C4-2B (cell line): ENCODE results near the gene ANKRD49.
A peak's percentile ranks its signal among the peaks of the same experiment; 100 is the strongest.

Experiments
- H3K27ac ChIP-seq: fragments of 450-650 bp; 2 replicates; pipeline ENCODE4 v1.5.1; 2017
- ZFX ChIP-seq: fragments of 450-650 bp; IDR thresholded peaks from 2 replicates; pipeline ENCODE4 v1.6.1; 2017
- TF ChIP-seq, protein P1 (sequence below): fragments of 450-650 bp; conservative IDR thresholded peaks from 2 replicates; pipeline ENCODE4 v1.5.1; 2017; ENCODE audit warnings: mild to moderate bottlenecking

The ANKRD49 gene

DNA sequence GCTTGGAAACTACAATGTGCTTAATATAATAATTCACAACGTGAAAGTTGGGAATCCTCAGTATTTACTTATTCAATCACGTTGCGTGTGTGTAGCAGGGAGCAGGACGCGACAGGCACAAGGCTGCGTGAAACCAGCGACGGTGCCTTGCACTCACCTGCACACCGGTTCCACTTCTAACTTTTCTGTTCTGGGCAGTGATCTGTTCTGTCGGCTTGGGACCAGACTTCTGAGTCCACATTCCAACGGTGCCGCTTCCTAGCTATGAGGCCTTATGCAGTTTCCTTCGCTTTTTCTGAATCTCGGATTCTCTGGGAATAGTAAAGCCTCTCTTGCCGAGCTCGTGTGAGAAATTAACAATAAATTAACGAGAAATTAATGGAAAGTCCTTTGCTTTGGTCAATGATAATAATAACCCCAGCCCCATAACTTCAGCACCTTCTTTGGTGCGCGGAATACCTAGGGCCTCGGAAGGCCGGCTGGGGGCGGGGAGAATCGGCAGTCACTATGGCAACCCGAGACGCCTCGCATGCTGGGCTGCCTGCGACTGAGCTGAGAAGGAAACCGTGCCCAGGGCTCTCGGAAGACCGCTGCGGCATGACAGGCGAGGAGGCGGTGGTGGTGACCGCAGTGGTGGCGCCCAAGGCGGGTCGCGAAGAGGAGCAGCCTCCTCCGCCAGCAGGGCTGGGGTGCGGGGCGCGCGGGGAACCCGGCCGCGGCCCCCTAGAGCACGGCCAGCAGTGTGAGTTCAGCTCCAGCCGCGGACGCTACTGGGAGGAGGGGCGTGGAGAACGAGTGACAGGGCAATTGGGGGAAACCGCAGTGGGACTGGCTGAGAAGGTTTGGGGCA, 18.4 kb downstream of the ANKRD49 start, which contains the start of gene C11orf97:
C11orf97 (plus strand) TSS at position 530 of the 850 bp plus-strand sequence; CDS start at position 598, 68 bp downstream.
- TF ChIP-seq ZFX, result no peak
- TF ChIP-seq, protein P1, sequence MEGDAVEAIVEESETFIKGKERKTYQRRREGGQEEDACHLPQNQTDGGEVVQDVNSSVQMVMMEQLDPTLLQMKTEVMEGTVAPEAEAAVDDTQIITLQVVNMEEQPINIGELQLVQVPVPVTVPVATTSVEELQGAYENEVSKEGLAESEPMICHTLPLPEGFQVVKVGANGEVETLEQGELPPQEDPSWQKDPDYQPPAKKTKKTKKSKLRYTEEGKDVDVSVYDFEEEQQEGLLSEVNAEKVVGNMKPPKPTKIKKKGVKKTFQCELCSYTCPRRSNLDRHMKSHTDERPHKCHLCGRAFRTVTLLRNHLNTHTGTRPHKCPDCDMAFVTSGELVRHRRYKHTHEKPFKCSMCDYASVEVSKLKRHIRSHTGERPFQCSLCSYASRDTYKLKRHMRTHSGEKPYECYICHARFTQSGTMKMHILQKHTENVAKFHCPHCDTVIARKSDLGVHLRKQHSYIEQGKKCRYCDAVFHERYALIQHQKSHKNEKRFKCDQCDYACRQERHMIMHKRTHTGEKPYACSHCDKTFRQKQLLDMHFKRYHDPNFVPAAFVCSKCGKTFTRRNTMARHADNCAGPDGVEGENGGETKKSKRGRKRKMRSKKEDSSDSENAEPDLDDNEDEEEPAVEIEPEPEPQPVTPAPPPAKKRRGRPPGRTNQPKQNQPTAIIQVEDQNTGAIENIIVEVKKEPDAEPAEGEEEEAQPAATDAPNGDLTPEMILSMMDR, result no peak
- no peak within 1 kb of the TSS for H3K27ac ChIP-seq

DNA sequence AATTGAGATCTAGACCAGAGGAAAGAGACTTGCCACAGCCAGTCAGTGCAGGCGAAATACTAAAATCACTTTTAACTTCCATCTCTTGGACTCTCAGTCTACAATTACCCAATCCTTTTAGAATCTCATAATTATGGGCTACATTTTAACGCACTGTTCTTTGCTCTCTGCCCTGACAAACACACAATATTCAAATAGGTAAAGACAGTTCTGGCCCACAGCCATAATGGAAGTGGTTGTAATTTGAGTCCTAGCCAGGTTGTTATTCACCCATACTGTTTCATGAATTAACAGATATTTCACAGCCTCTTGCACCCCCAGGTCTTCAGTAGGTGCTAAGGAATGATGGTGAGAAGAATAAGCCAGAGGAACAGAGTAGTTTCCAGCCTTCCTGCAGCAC, 19.3 kb downstream of the ANKRD49 start:
- H3K27ac ChIP-seq, result no peak overlapping the region
- TF ChIP-seq, protein P1, result no peak
- no peak for TF ChIP-seq ZFX

DNA sequence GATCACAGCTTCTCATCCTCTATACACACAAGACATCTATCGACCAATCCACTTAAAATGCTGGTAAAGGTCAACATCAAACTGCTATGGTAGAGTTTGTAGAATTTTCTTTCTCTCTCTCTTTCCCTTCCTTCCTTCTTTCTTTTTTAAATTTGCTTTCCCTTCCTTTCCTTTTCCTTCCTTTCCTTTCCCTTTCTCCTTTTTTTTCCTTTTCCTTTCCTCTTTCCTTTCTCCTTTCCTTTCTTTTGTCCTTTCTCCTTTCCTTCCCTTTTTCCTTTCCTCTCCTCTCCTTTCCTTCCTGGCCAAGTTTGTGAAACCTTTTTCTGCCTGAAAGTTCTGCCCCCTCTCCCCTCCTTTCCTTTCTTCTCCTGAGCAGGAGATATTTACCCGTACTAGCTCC, 21.6 kb downstream of the ANKRD49 start:
- TF ChIP-seq, protein P1, result no peak
- TF ChIP-seq ZFX, result no peak
- H3K27ac ChIP-seq, result no peak overlapping the region

DNA sequence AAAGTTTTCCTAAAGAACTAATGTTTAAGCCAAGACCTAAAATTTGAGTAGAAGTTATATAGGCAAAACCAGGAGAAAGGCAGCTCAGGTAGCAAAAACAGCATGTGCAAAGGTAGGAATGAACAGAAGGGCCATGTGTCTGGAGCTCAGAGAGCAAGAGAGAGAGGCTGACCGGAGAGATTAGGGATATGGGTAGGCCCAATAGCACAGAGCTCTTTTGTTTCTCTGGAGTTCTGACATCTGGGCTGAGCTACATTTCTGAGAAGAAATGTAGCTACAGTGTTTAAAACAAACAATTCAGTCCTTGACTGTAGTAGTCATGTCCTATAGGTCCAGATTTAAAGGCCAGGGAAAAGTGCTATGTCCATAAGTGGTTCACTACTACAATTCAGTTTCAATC, 22.9 kb downstream of the ANKRD49 start:
- no peak overlapping the region for H3K27ac ChIP-seq
- TF ChIP-seq, protein P1, result no peak
- no peak for TF ChIP-seq ZFX

DNA sequence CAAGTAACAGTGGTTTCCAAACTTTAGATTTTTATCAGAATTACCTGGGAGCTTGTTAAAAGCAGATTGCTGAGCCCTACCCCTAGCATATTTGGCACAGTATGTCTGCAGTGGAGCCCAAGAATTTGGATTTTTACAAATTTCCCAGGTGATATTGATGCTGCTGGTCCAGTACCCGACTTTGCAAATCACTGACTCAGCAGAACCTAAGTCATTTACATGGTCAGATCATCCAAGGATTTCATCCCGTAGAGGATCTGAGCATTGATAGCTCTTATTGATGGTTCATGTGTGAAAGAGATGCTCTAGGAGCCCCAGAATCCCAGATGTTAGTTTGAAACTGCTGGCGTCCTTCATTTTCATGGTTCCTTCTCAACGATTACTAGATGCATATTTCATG, 24.5 kb downstream of the ANKRD49 start:
- H3K27ac ChIP-seq, result no peak overlapping the region
- TF ChIP-seq ZFX, result no peak
- TF ChIP-seq, protein P1, result no peak

DNA sequence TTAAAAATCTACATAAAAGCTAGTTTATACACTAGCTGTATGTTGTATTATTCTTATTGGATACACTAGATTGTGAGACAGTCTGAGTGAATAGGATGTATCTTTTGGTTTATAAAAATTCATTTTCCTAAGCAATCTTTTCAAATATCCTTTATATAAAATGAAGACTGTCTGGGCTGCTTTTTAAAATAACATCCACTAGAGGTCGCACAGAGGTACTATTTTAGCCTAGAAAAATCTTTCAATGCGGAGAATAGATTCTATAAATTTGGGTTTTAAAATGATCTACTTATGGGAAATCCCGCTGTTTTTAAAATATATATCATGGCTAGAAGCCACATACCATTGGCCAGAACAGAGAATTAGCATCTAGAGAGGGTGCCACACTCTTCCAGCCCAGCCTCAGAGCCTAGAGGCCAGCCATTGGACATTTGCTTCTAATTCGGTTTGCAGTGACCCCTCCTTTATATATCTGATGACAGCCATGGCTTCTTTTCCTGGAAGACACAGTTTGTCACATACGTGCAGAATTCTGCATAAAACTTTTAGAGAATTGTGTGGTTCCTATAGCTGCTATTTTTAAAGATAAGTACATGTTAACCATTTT, 25.8 kb downstream of the ANKRD49 start:
- H3K27ac ChIP-seq, result no peak overlapping the region
- no peak for TF ChIP-seq ZFX
- TF ChIP-seq, protein P1, result peak; percentile 88

DNA sequence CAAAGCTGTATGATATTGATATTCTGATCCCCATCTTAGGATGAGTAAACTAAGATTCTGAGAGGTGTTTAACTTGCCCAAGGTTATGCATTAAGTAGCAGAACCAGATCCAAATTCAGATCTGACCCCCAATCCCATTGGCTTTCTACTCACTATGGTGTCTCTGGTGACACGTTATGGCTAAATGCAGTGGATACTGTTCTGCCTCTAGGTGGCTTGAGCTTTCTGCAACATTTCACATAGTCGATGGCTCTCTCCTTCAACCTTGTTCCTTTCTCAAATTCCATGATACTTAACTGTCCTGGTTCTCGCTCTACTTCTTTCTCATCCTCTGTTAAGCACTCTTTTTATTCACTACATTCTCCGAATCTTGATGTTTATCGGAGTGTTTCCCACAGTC, 27.9 kb downstream of the ANKRD49 start:
- TF ChIP-seq, protein P1, result peak; percentile 53
- no peak for TF ChIP-seq ZFX
- H3K27ac ChIP-seq, result no peak overlapping the region
